HepG2 (cell line): ENCODE data around the gene NSL1. TPM values are rescaled to one million over a fixed set of nuclear protein-coding genes. Genes with fewer than 3 reads are reported as not detected.

Experiments used
- ARID2 ChIP-seq: sonication (generic); formaldehyde crosslinking; IDR thresholded peaks from 2 replicates; pipeline ENCODE4 v1.8.1; 2022; ENCODE audit warnings: mild to moderate bottlenecking, missing genetic modification reagents, borderline replicate concordance
- CEBPB ChIP-seq: IDR thresholded peaks from 2 replicates; pipeline ENCODE4 v1.6.1; 2011; ENCODE audit warnings: low read depth, low read length, improper control_type of control experiment, borderline replicate concordance
- EP300 ChIP-seq, 3 experiments: sonication (generic) in 1 of 3; formaldehyde crosslinking in 1 of 3; IDR thresholded peaks; 2 replicates each; pipeline versions ENCODE4 v1.5.1 to v1.6.1; 2011 to 2020; ENCODE audit warnings: low read depth in 2 of 3, low read length in 2 of 3, borderline replicate concordance in 1 of 3, improper control_type of control experiment in 1 of 3, mild to moderate bottlenecking in 1 of 3, missing genetic modification reagents in 1 of 3, moderate library complexity in 1 of 3
- GATAD1 ChIP-seq: IDR thresholded peaks from 2 replicates; pipeline ENCODE4 v1.6.1; 2016; ENCODE audit warnings: missing genetic modification reagents, missing compliant biosample characterization
- HMG20A ChIP-seq: IDR thresholded peaks from 2 replicates; pipeline ENCODE4 v1.6.1; 2016; ENCODE audit warnings: borderline replicate concordance
- IRF2 ChIP-seq: IDR thresholded peaks from 2 replicates; pipeline ENCODE4 v1.6.1; 2018; ENCODE audit warnings: missing genetic modification reagents, missing compliant biosample characterization
- KDM6A ChIP-seq: IDR thresholded peaks from 2 replicates; pipeline ENCODE4 v1.6.1; 2016; ENCODE audit warnings: low read depth
- KLF15 ChIP-seq: sonication (generic); formaldehyde crosslinking; IDR thresholded peaks from 2 replicates; pipeline ENCODE4 v1.8.1; 2023; ENCODE audit warnings: borderline replicate concordance, mild to moderate bottlenecking, inconsistent platforms, missing genetic modification reagents, mixed read lengths
- PPARG ChIP-seq: conservative IDR thresholded peaks from 2 replicates; pipeline ENCODE4 v1.6.1; 2016; ENCODE audit warnings: missing biosample characterization, missing genetic modification reagents
- RARA ChIP-seq: IDR thresholded peaks from 2 replicates; pipeline ENCODE4 v1.6.1; 2016; ENCODE audit warnings: missing genetic modification reagents, missing compliant biosample characterization
- RCOR2 ChIP-seq: IDR thresholded peaks from 2 replicates; pipeline ENCODE4 v1.6.1; 2016; ENCODE audit warnings: missing biosample characterization, missing genetic modification reagents
- SIX1 ChIP-seq: sonication (generic); formaldehyde crosslinking; IDR thresholded peaks from 2 replicates; pipeline ENCODE4 v1.4.0; 2020; ENCODE audit warnings: missing genetic modification reagents, borderline replicate concordance
- SMAD3 ChIP-seq: sonication (generic); formaldehyde crosslinking; IDR thresholded peaks from 2 replicates; pipeline ENCODE4 v1.4.0; 2020; ENCODE audit warnings: missing genetic modification reagents
- TBL1XR1 ChIP-seq: fragments of 150-350 bp; IDR thresholded peaks from 2 replicates; pipeline ENCODE4 v1.6.1; 2014; ENCODE audit warnings: borderline replicate concordance, low read length; ENCODE audit not compliant: partially characterized antibody
- ZMYM2 ChIP-seq: sonication (generic); formaldehyde crosslinking; IDR thresholded peaks from 2 replicates; pipeline ENCODE4 v1.8.0; 2022; ENCODE audit warnings: mild to moderate bottlenecking, missing genetic modification reagents
- ZNF446 ChIP-seq: sonication (generic); formaldehyde crosslinking; IDR thresholded peaks from 2 replicates; pipeline ENCODE4 v1.5.0; 2020; ENCODE audit warnings: mild to moderate bottlenecking, missing genetic modification reagents
- ZNF746 ChIP-seq: sonication (generic); formaldehyde crosslinking; IDR thresholded peaks from 2 replicates; pipeline ENCODE4 v1.8.0; 2022; ENCODE audit warnings: mild to moderate bottlenecking, missing genetic modification reagents
- polyA plus RNA-seq, 8 experiments: library from polyadenylated mRNA; depleted of rRNA in 3 of 8; stranded (reverse) in 7 of 8; unstranded in 1 of 8; fragments of >200 nt; fragmentation: Illumina TruSeq in 4 of 8; extraction: Trizol in 4 of 8; gene quantifications; 2 replicates each; pipeline versions ENCODE4 v1.2.1 to v1.2.3, GENCODE V29; 2011 to 2016; ENCODE audit warnings: low read depth in 4 of 8, missing spikeins in 1 of 8, mixed read lengths in 1 of 8; ENCODE audit not compliant: insufficient read depth in 1 of 8
- total RNA-seq, 5 experiments: library from RNA; depleted of rRNA; stranded (reverse); fragments of >200 nt; fragmentation: Illumina TruSeq; extraction: Trizol; gene quantifications; 2 replicates each; pipeline ENCODE4 v1.2.3, GENCODE V29; 2016; ENCODE audit warnings: low read depth in 1 of 5
- TF ChIP-seq, protein P1 (sequence below): sonication (generic); formaldehyde crosslinking; IDR thresholded peaks from 2 replicates; pipeline ENCODE4 v1.4.0; 2020; ENCODE audit warnings: missing genetic modification reagents, mild to moderate bottlenecking, borderline replicate concordance
- TF ChIP-seq, protein P2 (sequence below): sonication (generic); formaldehyde crosslinking; conservative IDR thresholded peaks from 2 replicates; pipeline ENCODE4 v1.4.0; 2020; ENCODE audit warnings: missing genetic modification reagents
- TF ChIP-seq, protein P3 (sequence below): sonication (generic); formaldehyde crosslinking; IDR thresholded peaks from 2 replicates; pipeline ENCODE4 v1.4.0; 2020; ENCODE audit warnings: missing genetic modification reagents
- TF ChIP-seq, protein P4 (sequence below): sonication (generic); formaldehyde crosslinking; IDR thresholded peaks from 2 replicates; pipeline ENCODE4 v1.5.0; 2020; ENCODE audit warnings: missing genetic modification reagents
- TF ChIP-seq, protein P5 (sequence below): sonication (generic); formaldehyde crosslinking; IDR thresholded peaks from 2 replicates; pipeline ENCODE4 v1.4.0; 2020; ENCODE audit warnings: mild to moderate bottlenecking, missing genetic modification reagents

The NSL1 gene
- total and polyA plus RNA-seq, 2 of the 13 experiments (the other 11 are each of a cell fraction or from before 2014, with no cell fraction given) = 34.5 to 77.4 TPM

DNA sequence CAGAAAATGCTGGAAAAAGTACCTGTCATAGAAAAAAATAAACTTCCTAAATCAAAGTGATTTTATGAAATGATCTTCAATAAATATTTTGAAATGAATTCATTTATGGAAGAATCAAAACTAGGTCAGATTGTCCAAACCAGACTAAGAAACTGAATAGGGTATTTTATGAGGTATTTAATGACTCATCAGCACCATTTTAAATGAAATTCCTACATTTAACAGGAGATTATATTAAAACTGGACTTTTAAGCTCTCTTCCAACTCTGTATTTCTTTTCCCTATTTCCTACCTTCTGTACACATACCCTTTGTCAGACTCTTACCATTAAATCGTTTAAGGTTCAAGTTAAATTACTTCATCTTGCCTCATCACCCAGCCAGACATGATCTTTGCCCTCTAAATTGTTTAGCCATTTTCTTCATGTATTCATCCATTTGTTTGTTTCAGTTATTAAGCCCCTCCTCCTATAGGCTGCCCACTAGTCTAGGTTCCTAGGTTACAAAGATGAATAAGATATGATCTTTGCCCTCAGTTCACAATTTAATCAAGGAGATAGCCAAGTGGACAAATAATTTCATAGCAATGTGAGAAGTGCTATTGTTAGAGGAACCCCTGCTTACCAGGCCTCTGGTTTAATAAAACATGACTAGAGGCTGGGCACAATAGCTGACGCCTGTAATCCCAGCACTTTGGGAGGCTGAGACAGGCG, 25.1 kb upstream of the NSL1 start (continued):
- TF ChIP-seq, protein P1, sequence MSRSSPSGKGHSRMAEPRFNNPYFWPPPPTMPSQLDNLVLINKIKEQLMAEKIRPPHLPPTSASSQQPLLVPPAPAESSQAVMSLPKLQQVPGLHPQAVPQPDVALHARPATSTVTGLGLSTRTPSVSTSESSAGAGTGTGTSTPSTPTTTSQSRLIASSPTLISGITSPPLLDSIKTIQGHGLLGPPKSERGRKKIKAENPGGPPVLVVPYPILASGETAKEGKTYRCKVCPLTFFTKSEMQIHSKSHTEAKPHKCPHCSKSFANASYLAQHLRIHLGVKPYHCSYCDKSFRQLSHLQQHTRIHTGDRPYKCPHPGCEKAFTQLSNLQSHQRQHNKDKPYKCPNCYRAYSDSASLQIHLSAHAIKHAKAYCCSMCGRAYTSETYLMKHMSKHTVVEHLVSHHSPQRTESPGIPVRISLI (CRISPR knock-in tag) = peak; percentile 26; the same call in 1 of the 2 replicates
- TF ChIP-seq, protein P2, sequence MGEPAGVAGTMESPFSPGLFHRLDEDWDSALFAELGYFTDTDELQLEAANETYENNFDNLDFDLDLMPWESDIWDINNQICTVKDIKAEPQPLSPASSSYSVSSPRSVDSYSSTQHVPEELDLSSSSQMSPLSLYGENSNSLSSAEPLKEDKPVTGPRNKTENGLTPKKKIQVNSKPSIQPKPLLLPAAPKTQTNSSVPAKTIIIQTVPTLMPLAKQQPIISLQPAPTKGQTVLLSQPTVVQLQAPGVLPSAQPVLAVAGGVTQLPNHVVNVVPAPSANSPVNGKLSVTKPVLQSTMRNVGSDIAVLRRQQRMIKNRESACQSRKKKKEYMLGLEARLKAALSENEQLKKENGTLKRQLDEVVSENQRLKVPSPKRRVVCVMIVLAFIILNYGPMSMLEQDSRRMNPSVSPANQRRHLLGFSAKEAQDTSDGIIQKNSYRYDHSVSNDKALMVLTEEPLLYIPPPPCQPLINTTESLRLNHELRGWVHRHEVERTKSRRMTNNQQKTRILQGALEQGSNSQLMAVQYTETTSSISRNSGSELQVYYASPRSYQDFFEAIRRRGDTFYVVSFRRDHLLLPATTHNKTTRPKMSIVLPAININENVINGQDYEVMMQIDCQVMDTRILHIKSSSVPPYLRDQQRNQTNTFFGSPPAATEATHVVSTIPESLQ (CRISPR knock-in tag) = no peak
- no peak for TF ChIP-seq ZNF746 (CRISPR knock-in tag)
- TF ChIP-seq SMAD3 (CRISPR knock-in tag) = peak; percentile 69; the same call in 1 of the 2 replicates
- TF ChIP-seq, protein P3, sequence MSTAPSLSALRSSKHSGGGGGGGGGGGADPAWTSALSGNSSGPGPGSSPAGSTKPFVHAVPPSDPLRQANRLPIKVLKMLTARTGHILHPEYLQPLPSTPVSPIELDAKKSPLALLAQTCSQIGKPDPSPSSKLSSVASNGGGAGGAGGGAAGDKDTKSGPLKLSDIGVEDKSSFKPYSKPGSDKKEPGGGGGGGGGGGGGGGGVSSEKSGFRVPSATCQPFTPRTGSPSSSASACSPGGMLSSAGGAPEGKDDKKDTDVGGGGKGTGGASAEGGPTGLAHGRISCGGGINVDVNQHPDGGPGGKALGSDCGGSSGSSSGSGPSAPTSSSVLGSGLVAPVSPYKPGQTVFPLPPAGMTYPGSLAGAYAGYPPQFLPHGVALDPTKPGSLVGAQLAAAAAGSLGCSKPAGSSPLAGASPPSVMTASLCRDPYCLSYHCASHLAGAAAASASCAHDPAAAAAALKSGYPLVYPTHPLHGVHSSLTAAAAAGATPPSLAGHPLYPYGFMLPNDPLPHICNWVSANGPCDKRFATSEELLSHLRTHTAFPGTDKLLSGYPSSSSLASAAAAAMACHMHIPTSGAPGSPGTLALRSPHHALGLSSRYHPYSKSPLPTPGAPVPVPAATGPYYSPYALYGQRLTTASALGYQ = 0 out of 2 replicates have a peak, but pooled peaks have one; percentile 38
- TF ChIP-seq PPARG (CRISPR knock-in tag) = peak; percentile 90
- no peak for TF ChIP-seq ZNF446 (CRISPR knock-in tag)
- TF ChIP-seq RARA = peak; percentile 80
- TF ChIP-seq CEBPB = peak; percentile 88
- TF ChIP-seq GATAD1 (CRISPR knock-in tag) = peak; percentile 30; the same call in 1 of the 2 replicates
- TF ChIP-seq ZMYM2 (CRISPR knock-in tag) = peak; percentile 37; the same call in 1 of the 2 replicates
- TF ChIP-seq TBL1XR1 = peak; percentile 81
- peak; percentile 82 for TF ChIP-seq HMG20A (CRISPR knock-in tag)
- TF ChIP-seq ARID2 (CRISPR knock-in tag) = 0 out of 2 replicates have a peak, but pooled peaks have one; percentile 33
- TF ChIP-seq IRF2 (CRISPR knock-in tag) = 0 out of 2 replicates have a peak, but pooled peaks have one; percentile 37
- TF ChIP-seq, protein P4, sequence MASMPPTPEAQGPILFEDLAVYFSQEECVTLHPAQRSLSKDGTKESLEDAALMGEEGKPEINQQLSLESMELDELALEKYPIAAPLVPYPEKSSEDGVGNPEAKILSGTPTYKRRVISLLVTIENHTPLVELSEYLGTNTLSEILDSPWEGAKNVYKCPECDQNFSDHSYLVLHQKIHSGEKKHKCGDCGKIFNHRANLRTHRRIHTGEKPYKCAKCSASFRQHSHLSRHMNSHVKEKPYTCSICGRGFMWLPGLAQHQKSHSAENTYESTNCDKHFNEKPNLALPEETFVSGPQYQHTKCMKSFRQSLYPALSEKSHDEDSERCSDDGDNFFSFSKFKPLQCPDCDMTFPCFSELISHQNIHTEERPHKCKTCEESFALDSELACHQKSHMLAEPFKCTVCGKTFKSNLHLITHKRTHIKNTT (CRISPR knock-in tag) = no peak
- TF ChIP-seq SIX1 (CRISPR knock-in tag) = peak; percentile 48; the same call in 1 of the 2 replicates
- peak; percentile 69 for TF ChIP-seq KDM6A (CRISPR knock-in tag)
- TF ChIP-seq, protein P5, sequence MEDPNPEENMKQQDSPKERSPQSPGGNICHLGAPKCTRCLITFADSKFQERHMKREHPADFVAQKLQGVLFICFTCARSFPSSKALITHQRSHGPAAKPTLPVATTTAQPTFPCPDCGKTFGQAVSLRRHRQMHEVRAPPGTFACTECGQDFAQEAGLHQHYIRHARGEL = no peak
- TF ChIP-seq KLF15 (CRISPR knock-in tag) = no peak
- peak; percentile 76 for TF ChIP-seq RCOR2 (CRISPR knock-in tag)
- TF ChIP-seq EP300 (IDR thresholded peaks at IDR 0.05; ENCODE audit: low read depth in 2 of 2, low read length in 2 of 2) = peak in 1 of 2 experiments; percentile 76; a peak in 2 of 4 replicates
- peak; percentile 54; the same call in 1 of the 2 replicates for TF ChIP-seq EP300 (CRISPR knock-in tag; IDR thresholded peaks at IDR 0.05; ENCODE audit: borderline replicate concordance)
